ENCODE data around the gene HOXA5.

DNA sequence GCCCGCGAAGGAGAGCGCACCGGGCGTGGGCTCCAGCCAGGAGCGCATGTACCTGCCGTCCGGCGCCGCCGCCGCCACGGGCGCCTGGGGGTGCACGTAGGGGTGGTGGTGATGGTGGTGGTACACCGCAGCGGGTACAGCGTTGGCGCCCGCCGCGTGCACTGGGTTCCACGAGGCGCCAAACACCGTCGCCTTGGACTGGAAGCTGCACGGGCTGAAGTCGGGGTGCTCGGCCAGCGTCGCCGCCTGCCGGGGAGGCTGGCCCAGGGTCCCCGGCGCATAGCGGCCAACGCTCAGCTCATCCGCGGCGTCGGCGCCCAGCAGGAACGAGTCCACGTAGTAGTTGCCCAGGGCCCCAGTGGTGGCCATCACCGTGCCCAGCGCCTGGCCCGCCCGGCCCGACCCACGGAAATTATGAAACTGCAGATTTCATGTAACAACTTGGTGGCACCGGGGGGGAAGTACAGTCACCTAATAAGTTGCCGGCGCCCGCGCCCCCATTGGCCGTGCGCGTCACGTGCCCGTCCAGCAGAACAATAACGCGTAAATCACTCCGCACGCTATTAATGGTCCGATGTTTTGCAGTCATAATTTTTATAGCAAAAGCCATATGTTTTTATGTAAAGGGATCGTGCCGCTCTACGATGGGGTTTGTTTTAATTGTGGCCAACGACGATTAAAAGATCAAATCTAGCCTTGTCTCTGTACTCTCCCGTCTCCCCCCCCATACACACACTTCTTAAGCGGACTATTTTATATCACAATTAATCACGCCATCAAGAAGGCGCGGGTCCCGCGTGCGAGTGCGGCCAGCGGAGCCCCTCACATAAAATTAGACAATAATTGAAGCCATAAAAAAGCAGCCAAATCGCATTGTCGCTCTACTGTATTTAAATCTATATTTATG, 21.9 kb upstream of the HOXA5 start, which contains the start of gene HOXA9:
- TF ChIP-seq, protein P1, sequence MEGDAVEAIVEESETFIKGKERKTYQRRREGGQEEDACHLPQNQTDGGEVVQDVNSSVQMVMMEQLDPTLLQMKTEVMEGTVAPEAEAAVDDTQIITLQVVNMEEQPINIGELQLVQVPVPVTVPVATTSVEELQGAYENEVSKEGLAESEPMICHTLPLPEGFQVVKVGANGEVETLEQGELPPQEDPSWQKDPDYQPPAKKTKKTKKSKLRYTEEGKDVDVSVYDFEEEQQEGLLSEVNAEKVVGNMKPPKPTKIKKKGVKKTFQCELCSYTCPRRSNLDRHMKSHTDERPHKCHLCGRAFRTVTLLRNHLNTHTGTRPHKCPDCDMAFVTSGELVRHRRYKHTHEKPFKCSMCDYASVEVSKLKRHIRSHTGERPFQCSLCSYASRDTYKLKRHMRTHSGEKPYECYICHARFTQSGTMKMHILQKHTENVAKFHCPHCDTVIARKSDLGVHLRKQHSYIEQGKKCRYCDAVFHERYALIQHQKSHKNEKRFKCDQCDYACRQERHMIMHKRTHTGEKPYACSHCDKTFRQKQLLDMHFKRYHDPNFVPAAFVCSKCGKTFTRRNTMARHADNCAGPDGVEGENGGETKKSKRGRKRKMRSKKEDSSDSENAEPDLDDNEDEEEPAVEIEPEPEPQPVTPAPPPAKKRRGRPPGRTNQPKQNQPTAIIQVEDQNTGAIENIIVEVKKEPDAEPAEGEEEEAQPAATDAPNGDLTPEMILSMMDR (IDR thresholded peaks at IDR 0.05) = no peak
- TF ChIP-seq POLR2A (IDR thresholded peaks at IDR 0.05) (no peak), EP300 (IDR thresholded peaks at IDR 0.05) (no peak)
